ENCODE results near the gene SCNN1G. TPM values are rescaled to one million over a fixed set of nuclear protein-coding genes. Genes with fewer than 3 reads are reported as not detected.

Gene SCNN1G
- total RNA-seq, 1 experiment from 2014 or later: 6.3 TPM

GRCh38 chr16:23145186-23145585 lies 37.4 kb upstream of the SCNN1G start:
- Histone ChIP-seq H3K79me2 (ENCODE audit: low read length) (peaks cover 77% of the 10 kb centered on the region), H3F3A (ENCODE audit: low read length, unreplicated experiment) (no peaks in the 10 kb centered on the region), H3K4me3 (ENCODE audit: low read length) (peak overlapping the region; percentile 38; the same call in 1 of the 2 replicates), H3K4me1 (ENCODE audit: insufficient read depth, low read length) (peaks cover 27% of the 10 kb centered on the region), H3K36me3 (ENCODE audit: low read depth, low read length) (no peaks in the 10 kb centered on the region), H3K27me3 (ENCODE audit: low read length) (no peaks in the 10 kb centered on the region), H3K9me2 (replicated peaks; ENCODE audit: low read length) (no peaks in the 10 kb centered on the region), H3K4me2 (ENCODE audit: low read length) (peak overlapping the region; percentile 93), H3K27ac (ENCODE audit: low read length) (peak overlapping the region; percentile 68), H3K9ac (ENCODE audit: low read length) (no peak overlapping the region), H2AFZ (ENCODE audit: low read length) (peak overlapping the region; percentile 29; the same call in 1 of the 2 replicates), H3K9me3 (ENCODE audit: low read length) (no peaks in the 10 kb centered on the region), H4K20me1 (ENCODE audit: low read length) (no peaks in the 10 kb centered on the region)
- CTCF ChIA-PET: no interaction called here
- POLR2A ChIA-PET (ENCODE audit: unreplicated experiment): no interaction called here
- TF ChIP-seq EZH2 (IDR thresholded peaks at IDR 0.05; ENCODE audit: low read length, unreplicated experiment) (no peak), EZH2phosphoT487 (IDR thresholded peaks at IDR 0.05; ENCODE audit: borderline replicate concordance, low read length) (no peak)
- intact Hi-C loops (cut with micrococcal nuclease): no loop called here
- peak; percentile 11 for DNase-seq
- BruUV-seq (replicated peaks): no TSS peak
- ATAC-seq: no peak

GRCh38 chr16:23145608-23146007 lies 36.9 kb upstream of the SCNN1G start:
- Histone ChIP-seq H3K27me3 (ENCODE audit: low read length) (no peaks in the 10 kb centered on the region), H3K4me2 (ENCODE audit: low read length) (peak overlapping the region; percentile 93), H3K79me2 (ENCODE audit: low read length) (peaks cover 73% of the 10 kb centered on the region), H3K36me3 (ENCODE audit: low read depth, low read length) (no peaks in the 10 kb centered on the region), H3F3A (ENCODE audit: low read length, unreplicated experiment) (no peaks in the 10 kb centered on the region), H3K27ac (ENCODE audit: low read length) (peak overlapping the region; percentile 68), H3K9me2 (replicated peaks; ENCODE audit: low read length) (no peaks in the 10 kb centered on the region), H3K4me3 (ENCODE audit: low read length) (peak overlapping the region; percentile 38; the same call in 1 of the 2 replicates), H3K4me1 (ENCODE audit: insufficient read depth, low read length) (peaks cover 27% of the 10 kb centered on the region), H4K20me1 (ENCODE audit: low read length) (no peaks in the 10 kb centered on the region), H3K9ac (ENCODE audit: low read length) (no peak overlapping the region), H3K9me3 (ENCODE audit: low read length) (no peaks in the 10 kb centered on the region), H2AFZ (ENCODE audit: low read length) (peak overlapping the region; percentile 29; the same call in 1 of the 2 replicates)
- ATAC-seq (peak; percentile 1; the same call in 1 of the 2 replicates), DNase-seq (peak; percentile 77)
- POLR2A ChIA-PET (ENCODE audit: unreplicated experiment): no interaction called here
- BruUV-seq (replicated peaks): no TSS peak
- CTCF ChIA-PET: no interaction called here
- TF ChIP-seq EZH2 (IDR thresholded peaks at IDR 0.05; ENCODE audit: low read length, unreplicated experiment): no peak
- intact Hi-C loops (cut with micrococcal nuclease): no loop called here

GRCh38 chr16:23146877-23147601 lies 35.5 kb upstream of the SCNN1G start:
- no TSS peak for BruUV-seq (replicated peaks)
- H3F3A ChIP-seq (ENCODE audit: low read length, unreplicated experiment): no peaks in the 10 kb centered on the region
- ATAC-seq: no peak
- no peak overlapping the region for H2AFZ ChIP-seq (ENCODE audit: low read length)
- peak overlapping the region; percentile 93 for H3K4me2 ChIP-seq (ENCODE audit: low read length)
- H3K27me3 ChIP-seq (ENCODE audit: low read length): no peaks in the 10 kb centered on the region
- H3K9ac ChIP-seq (ENCODE audit: low read length): no peak overlapping the region
- POLR2A ChIA-PET (ENCODE audit: unreplicated experiment): no interaction called here
- H3K4me3 ChIP-seq (ENCODE audit: low read length): peak overlapping the region; percentile 75
- DNase-seq: no peak
- no peaks in the 10 kb centered on the region for H3K9me2 ChIP-seq (replicated peaks; ENCODE audit: low read length)
- peak overlapping the region; percentile 13; the same call in 1 of the 2 replicates for H3K27ac ChIP-seq (ENCODE audit: low read length)
- intact Hi-C loops (cut with micrococcal nuclease): no loop called here
- peaks cover 59% of the 10 kb centered on the region for H3K79me2 ChIP-seq (ENCODE audit: low read length)
- no peaks in the 10 kb centered on the region for H3K36me3 ChIP-seq (ENCODE audit: low read depth, low read length)
- no peaks in the 10 kb centered on the region for H3K9me3 ChIP-seq (ENCODE audit: low read length)
- H3K4me1 ChIP-seq (ENCODE audit: insufficient read depth, low read length): peaks cover 27% of the 10 kb centered on the region
- TF ChIP-seq EZH2 (IDR thresholded peaks at IDR 0.05; ENCODE audit: low read length, unreplicated experiment): no peak
- no peak for TF ChIP-seq EZH2phosphoT487 (IDR thresholded peaks at IDR 0.05; ENCODE audit: borderline replicate concordance, low read length)
- TF ChIP-seq, protein P1, sequence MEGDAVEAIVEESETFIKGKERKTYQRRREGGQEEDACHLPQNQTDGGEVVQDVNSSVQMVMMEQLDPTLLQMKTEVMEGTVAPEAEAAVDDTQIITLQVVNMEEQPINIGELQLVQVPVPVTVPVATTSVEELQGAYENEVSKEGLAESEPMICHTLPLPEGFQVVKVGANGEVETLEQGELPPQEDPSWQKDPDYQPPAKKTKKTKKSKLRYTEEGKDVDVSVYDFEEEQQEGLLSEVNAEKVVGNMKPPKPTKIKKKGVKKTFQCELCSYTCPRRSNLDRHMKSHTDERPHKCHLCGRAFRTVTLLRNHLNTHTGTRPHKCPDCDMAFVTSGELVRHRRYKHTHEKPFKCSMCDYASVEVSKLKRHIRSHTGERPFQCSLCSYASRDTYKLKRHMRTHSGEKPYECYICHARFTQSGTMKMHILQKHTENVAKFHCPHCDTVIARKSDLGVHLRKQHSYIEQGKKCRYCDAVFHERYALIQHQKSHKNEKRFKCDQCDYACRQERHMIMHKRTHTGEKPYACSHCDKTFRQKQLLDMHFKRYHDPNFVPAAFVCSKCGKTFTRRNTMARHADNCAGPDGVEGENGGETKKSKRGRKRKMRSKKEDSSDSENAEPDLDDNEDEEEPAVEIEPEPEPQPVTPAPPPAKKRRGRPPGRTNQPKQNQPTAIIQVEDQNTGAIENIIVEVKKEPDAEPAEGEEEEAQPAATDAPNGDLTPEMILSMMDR (conservative IDR thresholded peaks at IDR 0.05; ENCODE audit: low read depth, low read length): no peak
- CTCF ChIA-PET: no interaction called here
- H4K20me1 ChIP-seq (ENCODE audit: low read length): no peaks in the 10 kb centered on the region
